ENCODE measurements around the gene NCK2.

- TF ChIP-seq NR2C2 (CRISPR knock-in tag; IDR thresholded peaks at IDR 0.05) (no peak), NR2C2 (tag; IDR thresholded peaks at IDR 0.05) (no peak), RBFOX2 (IDR thresholded peaks at IDR 0.05; ENCODE audit: low read depth, low read length) (no peak), SUPT5H (IDR thresholded peaks at IDR 0.05) (no peak), CTCF (IDR thresholded peaks at IDR 0.05 in 2 of 3, conservative IDR thresholded peaks at IDR 0.05 in 1 of 3; ENCODE audit: insufficient read depth in 2 of 3, low read depth in 1 of 3, low read length in 3 of 3) (peak; percentile 36 to 52 (median 50)), PHB2 (IDR thresholded peaks at IDR 0.05; ENCODE audit: low read depth) (no peak), POLR2A (conservative IDR thresholded peaks at IDR 0.05) (no peak)
Observed at GRCh38 chr2:105896765-105897163, 152.1 kb downstream of the NCK2 start.

Measured in K562 (cell line).